ENCODE measurements around the gene GNG4. TPM values are rescaled to one million over a fixed set of nuclear protein-coding genes. Genes with fewer than 3 reads are reported as not detected.

GNG4 gene
- total RNA-seq, 1 donor from 2014 or later, result 0.60 TPM

DNA sequence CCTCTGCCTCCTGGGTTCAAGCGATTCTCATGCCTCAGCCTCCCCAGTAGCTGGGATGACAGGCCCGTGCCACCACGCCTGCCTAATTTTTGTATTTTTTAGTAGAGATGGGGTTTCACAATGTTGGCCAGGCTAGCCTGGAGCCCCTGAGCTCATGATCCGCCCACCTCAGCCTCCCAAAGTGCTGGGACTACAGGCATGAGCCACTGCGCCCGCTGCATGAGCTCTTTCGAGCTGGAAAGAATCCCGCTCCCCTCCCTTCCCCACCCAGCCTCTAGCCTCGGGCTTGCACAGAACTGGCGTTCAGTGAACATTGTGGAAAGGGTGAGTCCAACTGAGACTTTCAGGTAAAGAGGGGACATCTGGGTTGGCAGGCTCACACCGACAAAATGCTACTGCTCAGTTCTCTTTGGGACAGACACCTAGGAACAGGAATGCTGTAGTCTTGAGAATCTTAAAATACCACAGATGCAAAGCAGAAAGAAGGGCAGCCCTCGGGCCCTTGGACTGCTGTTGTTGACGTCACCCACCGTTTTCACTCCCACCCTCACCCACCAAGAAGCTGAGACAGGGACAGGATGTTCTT lies 9.7 kb upstream of the GNG4 start:
- Mint-ChIP-seq H3K4me1 (ENCODE audit: low read depth) (no peaks in the 10 kb centered on the region), H3K9me3 (ENCODE audit: low read depth) (no peaks in the 10 kb centered on the region), H3K27me3 (ENCODE audit: low read depth) (peaks cover 2% of the 10 kb centered on the region), H3K36me3 (ENCODE audit: low read depth) (peaks cover 7% of the 10 kb centered on the region), H3K27ac (ENCODE audit: unreplicated experiment) (no peak overlapping the region), H3K4me3 (ENCODE audit: unreplicated experiment) (no peak overlapping the region)
- TF ChIP-seq, protein P1, sequence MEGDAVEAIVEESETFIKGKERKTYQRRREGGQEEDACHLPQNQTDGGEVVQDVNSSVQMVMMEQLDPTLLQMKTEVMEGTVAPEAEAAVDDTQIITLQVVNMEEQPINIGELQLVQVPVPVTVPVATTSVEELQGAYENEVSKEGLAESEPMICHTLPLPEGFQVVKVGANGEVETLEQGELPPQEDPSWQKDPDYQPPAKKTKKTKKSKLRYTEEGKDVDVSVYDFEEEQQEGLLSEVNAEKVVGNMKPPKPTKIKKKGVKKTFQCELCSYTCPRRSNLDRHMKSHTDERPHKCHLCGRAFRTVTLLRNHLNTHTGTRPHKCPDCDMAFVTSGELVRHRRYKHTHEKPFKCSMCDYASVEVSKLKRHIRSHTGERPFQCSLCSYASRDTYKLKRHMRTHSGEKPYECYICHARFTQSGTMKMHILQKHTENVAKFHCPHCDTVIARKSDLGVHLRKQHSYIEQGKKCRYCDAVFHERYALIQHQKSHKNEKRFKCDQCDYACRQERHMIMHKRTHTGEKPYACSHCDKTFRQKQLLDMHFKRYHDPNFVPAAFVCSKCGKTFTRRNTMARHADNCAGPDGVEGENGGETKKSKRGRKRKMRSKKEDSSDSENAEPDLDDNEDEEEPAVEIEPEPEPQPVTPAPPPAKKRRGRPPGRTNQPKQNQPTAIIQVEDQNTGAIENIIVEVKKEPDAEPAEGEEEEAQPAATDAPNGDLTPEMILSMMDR (IDR thresholded peaks at IDR 0.05), result no peak
- DNase-seq (ENCODE audit: low spot score), result no peak

DNA sequence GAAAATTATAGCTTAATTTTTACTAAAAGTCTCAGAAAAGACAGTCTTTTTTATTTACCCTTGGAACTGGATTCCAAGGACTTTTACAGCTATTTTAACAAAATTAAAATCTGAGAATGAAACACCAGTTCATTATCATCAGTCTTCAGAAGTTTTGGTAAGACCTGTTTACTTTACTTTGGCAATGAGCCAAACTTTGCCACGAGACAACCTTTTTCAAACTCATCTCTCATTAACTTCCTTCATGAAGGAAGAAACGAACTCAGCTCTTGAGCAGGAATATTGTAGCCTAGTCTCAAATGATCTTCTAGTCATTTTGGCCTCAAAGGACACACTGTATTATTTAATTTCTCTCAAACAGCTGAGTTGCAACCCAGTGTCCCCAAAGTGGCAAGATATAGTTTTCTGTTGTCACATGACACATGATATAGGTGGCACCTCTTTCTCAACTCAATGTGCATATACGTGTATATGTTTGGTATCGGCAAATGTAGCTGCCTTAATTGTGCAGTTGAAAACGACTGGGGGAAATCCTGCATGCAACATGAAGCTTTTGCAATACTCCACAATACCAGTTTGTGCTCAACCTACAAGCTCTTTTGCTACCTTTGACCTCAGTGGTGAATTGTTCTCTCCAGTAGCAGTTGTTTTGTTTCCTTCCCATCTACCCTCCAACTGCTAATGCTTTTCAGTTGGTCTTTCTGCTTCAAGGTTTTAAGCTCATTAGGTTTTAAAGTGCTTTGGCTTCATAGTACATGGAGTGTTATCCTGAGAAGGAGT lies 8.4 kb upstream of the GNG4 start:
- no peak for DNase-seq (ENCODE audit: low spot score)
- Mint-ChIP-seq H3K36me3 (ENCODE audit: low read depth) (peaks cover 2% of the 10 kb centered on the region), H3K9me3 (ENCODE audit: low read depth) (peaks cover 3% of the 10 kb centered on the region), H3K4me1 (ENCODE audit: low read depth) (no peaks in the 10 kb centered on the region), H3K4me3 (ENCODE audit: unreplicated experiment) (no peak overlapping the region), H3K27ac (ENCODE audit: unreplicated experiment) (no peak overlapping the region), H3K27me3 (ENCODE audit: low read depth) (peaks cover 7% of the 10 kb centered on the region)
- TF ChIP-seq, protein P1 (IDR thresholded peaks at IDR 0.05), result no peak

DNA sequence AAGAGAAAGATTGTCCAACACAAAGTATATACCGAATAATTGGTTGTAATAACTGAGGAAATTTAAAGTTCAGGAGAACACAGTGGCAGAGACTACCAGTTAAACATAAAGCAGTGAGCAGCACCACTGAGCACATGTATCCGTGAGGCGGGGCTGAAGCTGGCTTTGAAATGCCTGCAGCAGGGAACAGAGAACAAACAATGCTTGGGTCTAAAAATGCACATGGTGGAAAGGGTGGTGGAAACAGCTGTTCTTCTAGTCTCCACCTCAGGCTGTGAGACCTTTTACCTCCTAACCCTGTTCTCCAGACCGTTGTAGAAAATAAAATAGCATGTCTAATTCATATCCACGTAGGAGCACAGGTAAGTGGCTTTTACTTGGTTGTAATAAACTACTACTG lies 7.7 kb upstream of the GNG4 start:
- Mint-ChIP-seq H3K36me3 (ENCODE audit: low read depth) (no peaks in the 10 kb centered on the region), H3K27me3 (ENCODE audit: low read depth) (peaks cover 13% of the 10 kb centered on the region), H3K27ac (ENCODE audit: unreplicated experiment) (no peak overlapping the region), H3K4me3 (ENCODE audit: unreplicated experiment) (no peak overlapping the region), H3K4me1 (ENCODE audit: low read depth) (no peaks in the 10 kb centered on the region), H3K9me3 (ENCODE audit: low read depth) (peaks cover 3% of the 10 kb centered on the region)
- TF ChIP-seq, protein P1 (IDR thresholded peaks at IDR 0.05), result no peak
- no peak for DNase-seq (ENCODE audit: low spot score)

DNA sequence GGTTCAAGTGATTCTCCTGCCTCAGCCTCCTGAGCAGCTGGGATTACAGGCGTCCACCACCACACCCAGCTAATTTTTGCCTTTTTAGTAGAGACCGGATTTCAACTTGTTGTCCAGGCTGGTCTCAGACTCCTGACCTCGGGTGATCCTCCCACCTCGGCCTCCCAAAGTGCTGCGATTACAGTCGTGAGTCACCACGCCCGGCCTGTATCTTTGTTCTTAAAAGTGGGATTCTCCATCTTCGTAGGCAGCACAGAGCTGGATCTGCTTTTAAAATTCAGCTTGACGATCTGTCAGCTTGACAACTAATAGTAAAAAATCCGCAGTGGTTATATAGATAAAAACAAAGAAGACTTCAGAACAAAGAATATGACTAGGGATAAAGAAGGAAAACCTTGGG lies 2.8 kb upstream of the GNG4 start:
- no peak for DNase-seq (ENCODE audit: low spot score)
- Mint-ChIP-seq H3K4me1 (ENCODE audit: low read depth) (peaks cover 15% of the 10 kb centered on the region), H3K27me3 (ENCODE audit: low read depth) (peaks cover 33% of the 10 kb centered on the region), H3K9me3 (ENCODE audit: low read depth) (peaks cover 3% of the 10 kb centered on the region), H3K4me3 (ENCODE audit: unreplicated experiment) (no peak overlapping the region), H3K27ac (ENCODE audit: unreplicated experiment) (no peak overlapping the region), H3K36me3 (ENCODE audit: low read depth) (peaks cover 2% of the 10 kb centered on the region)
- TF ChIP-seq, protein P1 (IDR thresholded peaks at IDR 0.05), result no peak

DNA sequence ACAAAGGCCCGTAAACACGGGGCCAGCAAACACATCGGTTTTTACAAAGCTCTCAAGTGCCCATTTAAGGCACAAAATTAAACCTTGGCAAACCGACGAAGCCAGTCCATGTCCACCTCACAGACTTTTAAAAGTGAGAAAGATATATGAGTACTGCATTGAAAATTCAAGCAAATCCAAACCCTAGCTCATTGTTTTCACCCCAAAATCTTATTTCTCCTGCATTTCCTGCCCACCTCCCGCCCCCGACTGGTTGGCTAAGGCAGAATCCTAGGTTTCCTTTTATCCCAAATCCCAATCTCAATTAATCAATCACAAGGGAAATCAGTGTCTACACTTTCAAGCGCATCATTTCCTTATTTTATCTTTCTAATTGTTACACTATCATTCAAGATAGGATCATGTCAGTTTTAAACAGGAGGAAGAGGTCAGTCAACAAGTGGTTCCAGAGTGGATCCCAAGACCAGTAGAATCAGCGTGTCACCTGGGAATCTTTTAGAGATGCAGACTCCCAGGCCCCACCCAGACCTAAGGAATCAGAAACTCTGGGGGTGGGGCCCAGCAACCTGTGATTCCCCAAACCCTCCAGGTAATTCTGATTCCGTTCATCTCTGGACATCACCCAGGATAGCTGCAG lies 1.7 kb upstream of the GNG4 start:
- Mint-ChIP-seq H3K9me3 (ENCODE audit: low read depth) (peaks cover 3% of the 10 kb centered on the region), H3K4me3 (ENCODE audit: unreplicated experiment) (peak overlapping the region; percentile 55), H3K4me1 (ENCODE audit: low read depth) (peaks cover 15% of the 10 kb centered on the region), H3K27ac (ENCODE audit: unreplicated experiment) (no peak overlapping the region), H3K36me3 (ENCODE audit: low read depth) (peaks cover 2% of the 10 kb centered on the region), H3K27me3 (ENCODE audit: low read depth) (peaks cover 42% of the 10 kb centered on the region)
- TF ChIP-seq, protein P1 (IDR thresholded peaks at IDR 0.05), result no peak
- no peak for DNase-seq (ENCODE audit: low spot score)
